DMS114 treated with DMSO at 0.1 percent for 48 hours (cell line): ENCODE measurements around the gene RCL1.

Source experiments
- DNase-seq: peaks from one replicate; lab custom pipeline; 2025; ENCODE audit not compliant: unreplicated experiment; lab: John Stamatoyannopoulos, UW

Gene RCL1

GRCh38 chr9:4839470-4839912 lies 46.7 kb downstream of the RCL1 start:
- DNase-seq, result no peak

GRCh38 chr9:4840018-4840417 lies 47.3 kb downstream of the RCL1 start:
- no peak for DNase-seq

- no peak for DNase-seq
Observed at GRCh38 chr9:4842213-4842612, 49.5 kb downstream of the RCL1 start.

- no peak for DNase-seq
Observed at GRCh38 chr9:4842734-4843133, 50.0 kb downstream of the RCL1 start.

- no peak for DNase-seq
Observed at GRCh38 chr9:4844056-4844838, 51.5 kb downstream of the RCL1 start.

GRCh38 chr9:4849369-4849768 lies 56.6 kb downstream of the RCL1 start:
- no peak for DNase-seq

GRCh38 chr9:4850603-4851310 lies 58.0 kb downstream of the RCL1 start:
- DNase-seq, result no peak

GRCh38 chr9:4852419-4852818 lies 59.7 kb downstream of the RCL1 start:
- no peak for DNase-seq

- no peak for DNase-seq
Observed at GRCh38 chr9:4854265-4854590, 61.5 kb downstream of the RCL1 start.

- DNase-seq, result no peak
Observed at GRCh38 chr9:4855841-4856240, 63.1 kb downstream of the RCL1 start.

- no peak for DNase-seq
Observed at GRCh38 chr9:4857163-4857810, 64.5 kb downstream of the RCL1 start.

GRCh38 chr9:4859035-4859434 lies 66.3 kb downstream of the RCL1 start:
- DNase-seq, result no peak

- DNase-seq, result no peak
Observed at GRCh38 chr9:4860383-4860782, 67.6 kb downstream of the RCL1 start.

GRCh38 chr9:4861145-4861544 lies 68.4 kb downstream of the RCL1 start:
- no peak for DNase-seq

- no peak for DNase-seq
Observed at GRCh38 chr9:4861736-4862451, 69.2 kb downstream of the RCL1 start.

GRCh38 chr9:4862506-4863250 lies 69.9 kb downstream of the RCL1 start:
- no peak for DNase-seq

GRCh38 chr9:4864234-4864661 lies 71.5 kb downstream of the RCL1 start:
- no peak for DNase-seq

GRCh38 chr9:4864698-4865097 lies 72.0 kb downstream of the RCL1 start:
- DNase-seq, result no peak

GRCh38 chr9:4865681-4866080 lies 72.9 kb downstream of the RCL1 start:
- DNase-seq, result no peak

GRCh38 chr9:4866239-4866969 lies 73.7 kb downstream of the RCL1 start:
- DNase-seq, result no peak
